ENCODE measurements around the gene PRR5.

PRR5 gene

DNA sequence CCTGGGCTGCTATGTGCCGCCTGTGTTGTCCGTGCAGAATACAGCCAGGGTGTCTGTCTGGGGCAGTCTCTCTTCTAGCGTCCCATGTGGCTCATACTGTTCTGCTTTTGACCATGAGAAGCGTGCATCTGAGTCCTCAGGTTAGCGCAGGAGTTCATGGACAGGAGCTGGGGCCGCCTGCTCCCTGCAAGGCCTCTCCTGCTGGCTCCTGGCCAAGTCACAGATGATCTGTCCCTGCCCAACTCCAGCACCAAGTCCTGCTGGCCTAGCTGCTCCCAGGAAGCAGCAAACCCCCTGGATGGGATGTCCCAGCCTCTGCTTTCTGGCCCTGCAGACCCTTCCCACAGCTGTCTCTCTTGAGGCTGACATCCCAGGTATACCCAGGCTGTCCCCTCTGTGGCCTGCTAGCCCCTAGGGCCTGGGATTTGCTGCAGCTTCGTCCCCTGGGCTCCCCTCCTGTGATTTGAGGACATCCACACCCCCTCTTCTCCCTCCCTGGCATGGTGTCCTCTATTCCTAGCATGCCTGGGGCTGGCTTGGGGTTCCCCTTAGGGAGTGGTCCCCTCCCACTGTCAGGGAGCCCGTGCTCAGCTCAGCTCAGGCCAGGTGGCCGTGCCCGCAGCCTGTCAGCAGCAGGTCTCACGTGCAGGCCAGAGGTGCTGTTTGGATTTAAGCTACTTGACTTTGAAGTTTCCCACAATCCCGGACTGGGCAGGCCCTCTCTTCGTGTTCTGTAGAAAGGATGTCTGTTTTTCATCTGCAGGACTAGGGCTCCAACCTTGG lies 17.8 kb downstream of the PRR5 start:
- no peak for DNase-seq

DNA sequence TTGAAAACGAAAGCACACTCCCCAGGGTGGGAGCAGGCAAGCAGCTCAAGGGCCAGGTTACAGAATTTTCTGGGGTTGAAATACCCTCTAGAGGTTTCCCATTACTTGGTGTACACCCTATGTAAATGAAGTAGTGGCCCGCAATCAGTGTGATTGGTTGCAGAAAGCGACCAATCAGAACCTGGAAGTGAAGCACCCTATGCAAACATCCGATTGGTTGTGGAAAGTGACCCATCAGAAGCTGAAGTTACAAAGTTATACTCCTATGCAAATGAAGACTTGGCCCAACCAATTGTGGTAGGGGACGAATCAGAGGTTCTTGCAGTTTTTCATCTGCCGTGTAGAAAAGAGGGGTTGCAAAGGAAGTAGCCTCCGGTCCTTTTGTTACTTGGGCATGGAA lies 19.2 kb downstream of the PRR5 start:
- peak; percentile 37 for DNase-seq

DNA sequence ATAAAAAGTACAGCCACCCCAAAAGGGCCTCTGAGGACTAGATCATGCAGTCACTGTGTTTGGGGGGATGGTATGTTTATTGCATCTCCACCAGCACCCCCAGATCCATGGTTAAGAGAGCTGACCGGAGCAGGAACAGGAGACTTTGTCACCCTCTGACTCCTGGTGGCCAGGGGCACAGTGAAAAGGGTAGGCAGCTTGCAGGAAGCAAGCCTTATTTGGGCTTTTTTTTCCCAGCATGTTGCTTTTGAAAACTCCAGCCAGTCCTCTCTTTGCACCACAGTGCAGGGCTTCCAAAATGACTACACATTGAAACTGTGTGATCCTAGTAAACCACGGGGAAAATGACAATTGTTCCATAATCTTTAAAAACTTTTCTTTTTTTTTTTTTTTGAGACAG lies 20.6 kb downstream of the PRR5 start:
- no peak for DNase-seq

DNA sequence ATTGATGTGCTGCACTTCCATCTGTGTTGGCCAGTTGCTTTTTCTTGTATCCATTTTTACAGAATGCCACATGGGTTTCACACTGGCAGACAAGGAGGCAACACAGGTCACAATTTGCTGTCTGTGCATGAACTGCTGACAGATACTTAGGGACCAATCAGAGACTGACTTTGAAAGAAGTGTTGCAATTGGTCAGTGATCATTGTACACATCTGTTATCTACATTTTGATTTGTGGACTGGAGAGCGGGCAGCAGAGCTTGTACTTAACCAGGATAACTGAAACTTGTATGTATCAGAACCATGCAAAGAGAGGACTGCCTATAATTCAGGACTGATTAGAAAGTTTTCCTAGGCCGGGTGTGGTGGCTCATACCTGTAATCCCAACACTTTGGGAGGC lies 21.8 kb downstream of the PRR5 start:
- DNase-seq, result peak; percentile 34

DNA sequence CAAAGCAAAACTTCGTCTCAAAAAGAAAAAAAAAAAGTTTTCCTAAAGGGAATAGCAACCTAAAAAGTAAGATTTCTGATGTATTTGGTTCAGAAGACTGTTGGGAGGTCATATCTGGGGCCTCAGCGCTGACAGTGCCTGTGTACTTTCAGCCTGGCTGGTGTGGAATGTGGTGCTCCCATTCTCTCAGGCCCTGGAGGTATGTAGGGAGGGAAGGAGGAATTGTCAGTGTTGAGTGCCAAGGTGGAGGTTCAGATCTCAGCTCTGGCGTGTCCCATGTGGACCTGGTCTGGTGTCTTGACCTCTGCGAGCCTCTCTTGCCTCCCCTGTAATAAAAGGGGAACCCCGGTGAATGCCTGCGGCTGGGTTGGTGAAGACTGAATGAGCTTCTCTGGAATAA lies 22.4 kb downstream of the PRR5 start:
- no peak for DNase-seq

DNA sequence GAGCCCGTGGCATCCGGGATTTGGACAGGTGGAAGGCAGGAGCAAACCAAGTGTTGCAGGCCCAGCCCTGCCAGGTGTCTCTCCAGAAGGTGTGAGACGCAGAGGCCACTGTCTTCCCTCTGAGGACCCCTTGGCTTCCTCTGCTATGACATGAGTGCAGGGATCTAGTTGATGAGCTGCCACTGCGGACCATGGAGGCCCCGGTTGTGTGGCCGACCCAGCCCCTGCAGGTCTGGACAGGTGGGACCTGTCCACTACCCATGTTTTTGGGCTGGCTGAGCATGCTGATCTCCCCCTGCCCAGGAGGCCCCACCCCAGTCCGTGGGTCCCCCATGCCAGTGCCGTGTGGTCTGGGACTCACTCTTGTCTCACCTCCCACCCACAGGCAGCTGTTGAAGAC lies 22.9 kb downstream of the PRR5 start:
- DNase-seq, result no peak

DNA sequence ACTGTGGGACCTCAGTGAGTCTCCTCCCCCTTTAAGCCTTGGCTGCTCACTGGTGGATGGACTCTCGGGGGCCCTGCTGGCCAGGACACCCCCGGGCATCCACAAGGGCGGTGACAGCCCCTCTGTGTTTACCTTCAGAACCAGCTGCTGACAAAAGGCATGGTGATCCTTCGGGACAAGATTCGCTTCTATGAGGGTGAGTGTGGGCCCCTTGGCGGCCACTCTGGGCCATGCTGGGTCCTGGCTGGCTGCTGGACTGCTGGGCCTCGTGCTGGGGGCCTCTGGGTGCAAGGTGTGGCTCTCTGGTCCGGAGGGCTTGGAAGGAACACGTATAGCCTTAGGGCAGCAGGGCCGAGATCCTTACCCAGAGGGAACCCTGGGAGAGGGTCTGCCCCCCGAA lies 24.4 kb downstream of the PRR5 start:
- no peak for DNase-seq

DNA sequence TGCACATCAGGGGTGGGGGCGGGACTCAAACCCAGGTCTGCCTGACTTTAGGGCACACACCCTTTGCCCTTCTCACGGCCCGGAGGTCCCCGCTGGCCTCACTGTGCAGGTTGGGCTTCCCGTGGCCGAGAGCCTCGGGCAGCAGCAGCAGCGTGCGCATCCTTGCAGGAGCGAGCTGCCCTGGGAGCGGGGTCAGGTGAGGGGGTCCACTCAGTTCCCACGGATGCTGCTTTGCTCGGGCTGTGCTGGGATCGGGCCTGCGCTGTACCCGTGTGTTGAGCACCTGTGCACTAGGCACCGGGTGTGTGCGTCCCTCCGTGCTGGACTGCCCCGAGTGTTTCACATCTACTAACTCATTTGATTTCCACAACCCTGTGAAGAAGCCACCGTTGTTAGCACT lies 25.1 kb downstream of the PRR5 start:
- no peak for DNase-seq

DNA sequence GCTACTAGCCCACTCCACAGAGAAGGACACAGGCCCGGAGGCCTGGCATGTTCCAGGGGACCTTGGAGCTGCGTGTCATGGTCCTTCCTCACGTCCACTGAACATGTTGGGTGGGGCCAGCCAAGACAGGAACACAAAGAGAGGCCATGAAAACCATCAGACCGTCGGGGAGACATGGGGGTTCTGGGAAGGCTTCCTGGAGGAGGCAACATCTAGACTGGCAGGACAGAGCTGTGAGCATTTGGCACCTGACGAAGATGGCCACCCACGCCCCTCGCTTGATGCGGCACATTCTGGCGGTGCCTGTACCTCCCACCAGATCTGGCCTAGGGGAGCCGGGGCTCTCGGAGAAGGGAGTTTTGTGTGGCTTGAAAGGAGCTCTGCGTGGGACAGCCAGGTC lies 25.7 kb downstream of the PRR5 start:
- DNase-seq, result no peak

DNA sequence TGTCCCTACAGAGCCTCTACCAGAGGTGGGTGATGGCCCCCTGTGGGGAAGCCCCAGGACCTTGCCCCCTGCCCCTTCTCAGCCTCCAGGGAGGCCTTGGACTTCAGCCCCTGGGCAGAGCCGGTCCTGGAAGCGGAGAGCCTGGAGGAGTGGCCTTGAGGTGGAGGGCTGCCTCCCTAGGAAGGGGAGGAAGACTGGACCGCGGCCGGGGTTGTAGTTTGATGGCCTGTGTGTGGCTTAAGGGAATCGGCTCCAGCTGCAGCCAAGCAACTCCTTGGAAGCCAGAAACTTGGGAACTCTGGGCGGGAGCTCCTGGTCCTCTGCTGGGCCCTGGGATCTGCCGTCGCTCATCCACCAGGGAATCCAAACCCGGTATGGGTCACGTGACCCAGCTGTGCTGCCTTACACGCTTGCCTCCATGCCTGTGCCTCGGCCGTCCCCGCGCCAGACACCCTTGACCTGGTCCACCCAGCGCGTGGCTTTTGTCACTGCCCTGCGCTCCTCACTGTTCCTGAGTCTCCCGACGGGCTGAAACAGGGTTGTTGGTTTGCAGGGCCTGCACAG lies 26.8 kb downstream of the PRR5 start:
- DNase-seq, result no peak

DNA sequence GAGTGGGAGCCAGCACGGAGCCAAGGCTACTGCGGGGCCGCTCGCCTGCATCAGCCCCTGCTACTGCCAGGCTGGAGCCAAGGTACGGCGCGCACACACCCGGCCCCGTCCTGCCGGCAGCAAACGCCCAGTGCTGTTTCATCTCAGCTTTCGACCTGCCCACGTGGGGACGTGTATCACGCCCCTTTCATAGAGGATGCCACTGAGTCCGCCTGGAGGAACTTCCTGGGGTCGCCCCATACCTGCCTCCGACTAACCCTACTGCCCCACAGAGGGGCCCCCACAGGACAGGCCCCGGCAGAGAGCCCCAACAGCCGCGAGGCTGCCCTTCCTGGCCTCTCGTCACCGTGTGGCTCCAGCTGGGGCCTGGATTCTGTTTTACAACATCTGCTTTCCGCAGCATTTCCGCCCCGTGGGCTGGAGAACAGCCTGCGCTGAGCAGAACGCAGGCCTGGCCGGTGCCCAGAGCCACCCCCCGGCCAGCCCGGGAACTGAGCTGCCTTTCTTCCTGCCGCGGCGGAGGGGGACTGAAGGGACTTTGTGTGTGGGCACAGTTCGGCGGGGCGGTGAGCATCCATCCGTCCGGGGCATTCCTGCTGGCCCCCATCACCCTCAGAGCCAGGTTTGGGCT lies 27.5 kb downstream of the PRR5 start:
- DNase-seq, result peak; percentile 63

DNA sequence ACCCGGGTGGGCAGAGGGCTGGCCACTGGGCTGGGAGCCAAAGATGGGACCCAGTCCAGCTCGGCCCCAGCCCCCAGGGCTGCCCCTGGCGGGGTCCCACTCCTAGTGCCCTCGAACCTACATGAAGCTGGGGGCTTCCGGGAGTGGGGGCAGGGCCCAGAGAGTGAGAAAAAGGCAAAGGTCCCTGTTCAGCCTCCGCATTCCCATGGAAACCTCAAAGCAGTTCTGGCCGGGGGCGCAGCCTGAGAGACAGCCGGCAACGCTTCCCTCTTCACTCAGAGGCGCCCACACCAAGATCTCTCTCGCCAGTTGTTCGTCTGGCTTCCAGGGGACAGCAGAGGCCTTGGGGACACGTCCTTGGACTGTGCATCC lies 28.0 kb downstream of the PRR5 start:
- no peak for DNase-seq

DNA sequence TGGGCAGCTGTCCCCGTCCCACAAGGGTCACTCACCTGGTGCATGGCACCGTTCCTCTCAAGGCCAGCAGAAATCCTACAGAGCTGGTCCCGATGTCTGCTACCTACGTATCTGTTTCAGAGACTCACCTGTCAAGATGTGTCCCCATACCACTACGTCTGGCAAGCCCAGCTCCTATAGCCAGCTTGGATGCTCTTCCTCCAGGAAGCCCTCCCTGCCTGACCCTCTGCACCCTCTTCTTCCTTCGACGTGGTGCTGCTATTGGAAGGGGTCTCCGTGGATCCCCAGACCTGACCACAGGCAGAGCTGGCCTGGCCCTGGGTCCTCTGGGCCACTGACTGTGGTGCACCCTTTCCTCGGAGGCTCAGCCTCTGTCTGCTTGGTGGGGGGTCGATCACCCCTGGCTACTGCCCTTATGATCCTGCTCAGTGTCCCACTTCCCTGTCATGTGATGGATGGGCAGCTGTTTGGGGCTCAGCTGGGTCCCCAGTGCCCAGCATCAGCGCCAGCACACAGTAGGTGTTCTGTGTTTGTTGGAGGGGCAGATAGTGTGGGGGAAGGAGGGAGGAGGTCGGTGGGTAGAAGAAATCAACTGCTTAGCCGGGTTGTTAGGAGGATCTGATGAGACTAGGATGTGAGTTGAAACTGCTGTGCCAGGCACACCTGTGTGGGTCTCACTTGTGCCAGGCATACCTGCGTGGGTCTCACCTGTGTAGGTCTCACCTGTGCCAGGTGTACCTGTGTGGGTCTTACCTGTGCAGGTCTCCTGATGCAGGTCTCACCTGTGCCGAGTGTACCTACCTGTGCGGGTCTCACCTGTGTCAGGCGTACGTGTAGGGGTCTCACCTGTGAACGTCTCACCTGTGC lies 28.7 kb downstream of the PRR5 start:
- DNase-seq, result no peak

DNA sequence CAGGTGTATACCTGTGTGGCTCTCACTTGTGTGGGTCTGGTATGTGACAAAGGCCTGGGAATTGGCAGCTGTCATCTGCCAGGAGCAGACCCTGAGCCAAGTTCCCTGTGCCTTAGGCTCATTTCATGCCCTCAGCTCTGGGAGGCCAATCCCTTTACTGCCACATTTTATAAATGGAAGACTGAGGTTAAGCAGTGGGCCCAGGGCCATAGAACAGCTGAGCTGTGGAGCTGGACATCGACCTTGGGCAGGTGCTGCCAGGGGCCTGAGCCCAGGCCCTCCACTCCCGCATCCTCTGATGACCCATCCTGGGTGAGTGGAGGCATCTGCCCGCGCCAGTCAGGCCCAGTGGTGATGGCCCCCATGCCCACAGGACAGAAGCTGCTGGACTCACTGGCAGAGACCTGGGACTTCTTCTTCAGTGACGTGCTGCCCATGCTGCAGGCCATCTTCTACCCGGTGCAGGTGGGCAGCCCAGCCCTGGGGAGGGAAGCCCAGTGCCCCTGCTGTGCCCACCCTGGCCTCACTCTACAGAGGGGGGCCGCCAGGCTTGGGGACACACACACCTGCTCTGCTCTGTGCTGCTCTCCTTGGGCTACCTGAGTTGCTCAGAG lies 29.5 kb downstream of the PRR5 start:
- DNase-seq, result no peak

DNA sequence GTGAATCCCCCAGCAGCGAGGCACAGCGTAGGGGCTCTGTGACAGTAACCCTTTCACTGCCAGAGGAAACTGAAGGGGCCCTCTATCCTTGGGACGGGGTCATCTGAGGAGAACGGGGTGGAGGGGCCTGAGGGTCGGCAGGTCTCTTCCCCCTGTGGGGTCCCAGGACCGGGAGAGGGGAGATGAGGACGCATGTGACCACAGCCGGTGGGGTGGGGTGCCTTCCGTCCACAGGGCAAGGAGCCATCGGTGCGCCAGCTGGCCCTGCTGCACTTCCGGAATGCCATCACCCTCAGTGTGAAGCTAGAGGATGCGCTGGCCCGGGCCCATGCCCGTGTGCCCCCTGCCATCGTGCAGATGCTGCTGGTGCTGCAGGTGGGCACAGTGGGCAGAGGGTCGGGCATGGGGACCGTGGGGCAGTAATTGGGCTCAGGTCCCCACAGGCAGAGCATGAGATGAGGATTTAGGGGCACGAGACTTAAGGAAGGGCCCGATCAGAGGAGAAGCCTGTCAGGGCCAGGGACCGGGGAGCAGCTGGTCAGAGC lies 30.1 kb downstream of the PRR5 start:
- DNase-seq, result no peak

DNA sequence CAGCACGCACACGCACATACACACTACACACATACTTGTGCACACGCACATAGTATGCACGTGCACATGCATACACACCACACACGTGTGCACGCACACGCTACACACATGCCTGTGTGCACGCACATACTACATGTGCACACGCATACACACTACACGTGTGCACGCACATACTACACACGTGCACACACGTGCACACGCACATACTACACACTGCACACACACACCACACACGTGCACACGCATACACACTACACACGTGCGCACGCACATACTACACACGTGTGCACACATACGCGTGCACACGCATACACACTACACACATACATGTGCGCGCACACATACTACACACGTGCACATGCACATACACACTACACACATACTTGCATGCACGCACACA lies 30.7 kb downstream of the PRR5 start:
- DNase-seq, result no peak

DNA sequence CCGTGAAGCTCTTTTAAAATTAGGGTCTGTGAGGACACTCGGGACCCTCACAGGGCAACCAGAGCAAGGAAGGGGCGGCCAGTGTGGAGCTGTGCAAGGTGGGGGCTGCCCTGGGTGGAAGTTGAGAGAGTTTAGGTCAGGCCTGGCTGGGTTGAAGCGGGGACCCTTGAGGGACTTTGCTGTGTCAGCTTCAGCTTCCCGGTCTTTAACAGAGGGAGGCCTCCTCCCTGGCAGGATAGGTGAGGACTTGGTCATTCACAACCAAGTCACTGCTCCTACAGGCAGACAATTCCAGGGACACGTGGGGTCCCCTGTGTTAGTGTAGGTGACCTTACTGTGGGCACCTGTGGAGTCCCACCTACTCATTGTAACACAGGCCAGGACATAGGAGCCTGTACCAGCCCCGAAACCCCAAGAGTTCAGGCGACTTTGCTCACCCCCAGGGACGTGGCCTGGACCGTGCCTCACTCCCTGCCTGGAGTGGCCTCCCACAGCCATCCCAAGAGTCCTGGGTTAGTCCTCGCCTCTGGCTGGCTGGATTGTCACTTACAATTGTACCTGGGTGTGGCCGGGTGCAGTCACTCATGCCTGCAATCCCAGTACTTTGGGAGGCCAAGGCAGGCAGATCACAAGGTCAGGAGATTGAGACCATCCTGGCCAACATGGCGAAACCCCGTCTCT lies 31.6 kb downstream of the PRR5 start:
- no peak for DNase-seq

DNA sequence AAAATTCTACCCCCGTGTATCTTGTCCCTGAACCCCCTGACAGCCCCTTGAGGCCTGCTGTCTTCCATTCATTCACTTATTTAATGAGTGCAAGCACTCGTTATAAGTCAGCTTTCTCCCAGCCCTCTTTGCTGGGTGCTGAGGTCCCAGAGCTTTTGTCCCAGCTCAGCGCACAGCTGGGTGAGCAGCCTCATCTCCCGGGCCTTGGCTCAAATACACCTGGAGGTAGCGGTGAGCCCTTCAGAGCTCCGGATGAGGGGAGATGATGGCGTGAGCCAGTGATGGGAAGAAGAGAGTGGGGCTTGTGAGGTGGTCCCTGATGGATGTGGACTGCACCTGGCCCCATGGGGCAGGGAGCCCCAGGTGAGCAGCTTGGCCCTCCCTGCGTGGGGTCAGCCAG lies 32.3 kb downstream of the PRR5 start:
- DNase-seq, result no peak

DNA sequence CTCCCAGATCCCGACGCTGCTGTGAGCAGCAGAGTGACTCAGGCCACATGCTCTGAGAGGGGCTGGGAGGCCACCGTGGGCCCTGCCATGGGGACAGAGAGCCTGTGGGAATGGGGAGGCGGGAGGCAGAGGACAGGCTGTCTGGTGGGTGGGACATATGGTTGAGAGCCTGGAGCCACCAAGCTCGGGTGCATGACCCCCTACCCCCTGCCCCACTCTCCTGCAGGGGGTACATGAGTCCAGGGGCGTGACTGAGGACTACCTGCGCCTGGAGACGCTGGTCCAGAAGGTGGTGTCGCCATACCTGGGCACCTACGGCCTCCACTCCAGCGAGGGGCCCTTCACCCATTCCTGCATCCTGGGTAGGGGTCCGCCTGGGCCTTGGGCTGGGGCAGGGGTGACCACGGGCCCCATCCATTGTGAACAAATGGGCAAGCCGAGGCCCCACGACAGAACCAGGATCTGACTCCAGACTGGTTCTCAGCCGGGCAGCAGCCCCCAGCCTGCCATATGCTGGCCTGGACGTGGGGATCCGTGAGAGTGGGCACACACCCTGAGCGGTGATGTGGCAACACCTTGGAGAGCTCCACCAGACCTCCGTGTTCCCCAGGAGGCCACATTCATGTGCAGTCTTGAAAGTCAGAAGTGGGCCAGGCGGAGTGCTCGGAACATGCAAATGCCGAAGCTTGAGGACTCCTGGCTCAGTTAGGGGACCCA lies 33.0 kb downstream of the PRR5 start:
- DNase-seq, result no peak

DNA sequence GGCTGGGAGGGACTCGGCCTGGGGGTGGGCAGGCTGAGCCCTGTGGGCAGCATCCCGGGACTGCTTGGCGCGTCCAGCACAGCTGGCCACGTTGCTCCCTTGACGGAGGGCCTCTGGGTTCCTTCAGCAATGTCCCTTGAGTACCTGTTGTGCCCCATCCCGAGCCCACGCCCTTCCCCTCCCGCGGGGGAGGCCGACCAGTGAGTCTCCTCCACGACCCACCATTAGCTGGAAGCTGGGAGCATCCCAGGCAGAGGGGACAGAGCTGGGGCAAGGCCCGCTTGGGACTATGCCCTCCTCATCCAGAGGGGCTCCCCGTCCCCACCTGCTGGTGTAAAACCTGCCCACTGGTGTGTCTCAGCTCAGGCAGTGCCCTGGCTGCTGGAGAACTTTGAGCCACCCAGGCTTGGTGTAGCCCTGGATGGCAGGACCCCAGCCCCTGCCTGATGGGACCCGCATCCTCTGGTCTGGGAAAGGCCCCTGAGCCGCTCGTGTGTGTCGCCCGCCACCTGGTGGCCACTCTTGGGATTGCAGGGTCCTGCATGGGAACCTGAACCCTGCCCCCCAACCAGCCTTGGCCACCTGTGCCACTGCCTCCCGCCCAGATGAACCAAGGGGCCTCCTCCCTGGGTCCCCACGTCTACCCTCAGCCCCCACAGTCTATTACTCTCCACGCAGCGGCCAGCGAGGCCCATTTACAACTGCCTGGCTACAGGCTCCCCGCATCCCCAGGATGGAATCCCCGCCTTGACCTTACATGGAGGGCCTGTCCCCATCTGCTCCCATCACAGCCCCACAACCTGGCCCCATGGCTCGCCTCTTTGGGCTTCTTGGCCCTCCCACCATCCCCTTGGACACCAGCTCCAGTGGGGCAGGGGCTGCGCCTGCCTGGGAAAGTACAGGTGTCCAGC lies 33.8 kb downstream of the PRR5 start:
- DNase-seq, result peak; percentile 24

Measured in fibroblast of skin of right quadriceps (primary cell).